Gastrocnemius medialis (tissue), 4 donors: Measurements from ENCODE around the gene TMEM119.

Experiments
- CTCF ChIP-seq, 5 experiments: fragments of 450-650 bp in 3 of 5; fragments of 200-600 bp in 2 of 5; sonication (generic) in 2 of 5; IDR thresholded peaks in 4 of 5; conservative IDR thresholded peaks in 1 of 5; 1 replicate in 4 of 5; 2 replicates in 1 of 5; pipeline ENCODE4 v1.5.1; 2016 to 2019; ENCODE audit warnings: antibody characterized with exemption in 5 of 5, mild to moderate bottlenecking in 3 of 5, moderate library complexity in 3 of 5
- POLR2A ChIP-seq, 2 donors: fragments of 450-650 bp; IDR thresholded peaks; one replicate each; pipeline ENCODE4 v1.6.1; 2017; ENCODE audit warnings: antibody characterized with exemption in 2 of 2, mild to moderate bottlenecking in 2 of 2, moderate library complexity in 2 of 2

DNA sequence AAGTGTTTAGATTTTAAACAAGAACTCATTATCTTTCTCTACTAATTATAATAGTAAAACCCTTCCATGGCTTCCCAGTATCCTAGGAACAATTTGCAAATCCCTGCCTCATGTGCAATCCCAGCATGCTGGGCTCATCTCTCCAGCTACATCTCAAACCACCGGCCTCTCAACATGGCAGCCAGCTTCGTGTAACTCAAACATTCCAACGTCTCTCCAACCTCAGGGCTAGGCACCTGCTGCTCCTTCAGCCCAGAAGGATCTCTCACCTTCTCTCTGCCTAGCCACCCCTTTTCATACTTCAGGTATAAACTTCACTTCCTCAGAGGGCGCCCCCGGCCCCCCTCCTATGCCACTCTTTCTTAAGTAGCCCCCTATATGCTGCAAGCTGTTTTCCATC is 44.1 kb downstream of the TMEM119 start:
- TF ChIP-seq POLR2A (IDR thresholded peaks at IDR 0.05): no peak
- no peak for TF ChIP-seq CTCF (IDR thresholded peaks at IDR 0.05 in 4 of 5, conservative IDR thresholded peaks at IDR 0.05 in 1 of 5)
